H1 (cell line): ENCODE measurements around the gene CENPP. TPM values are rescaled to one million over a fixed set of nuclear protein-coding genes. Genes with fewer than 3 reads are reported as not detected.

ENCODE experiments used
- CHD1 ChIP-seq: IDR thresholded peaks from 2 replicates; pipeline ENCODE4 v1.6.1; 2012; ENCODE audit warnings: low read depth, low read length, improper control_type of control experiment
- MAX ChIP-seq: IDR thresholded peaks from 2 replicates; pipeline ENCODE4 v1.6.1; 2012; ENCODE audit warnings: inconsistent platforms
- RAD21 ChIP-seq, 2 experiments: IDR thresholded peaks in 1 of 2; conservative IDR thresholded peaks in 1 of 2; 2 replicates each; pipeline ENCODE4 v1.6.1; 2011; ENCODE audit warnings: low read depth in 2 of 2, low read length in 2 of 2, improper control_type of control experiment in 1 of 2, inconsistent platforms in 1 of 2, mild to moderate bottlenecking in 1 of 2, moderate library complexity in 1 of 2
- TBP ChIP-seq: IDR thresholded peaks from 2 replicates; pipeline ENCODE4 v1.6.1; 2011; ENCODE audit warnings: low read depth, low read length, improper control_type of control experiment
- polyA plus RNA-seq, 7 experiments: library from polyadenylated mRNA; depleted of rRNA in 3 of 7; stranded (reverse) in 5 of 7; unstranded in 2 of 7; fragments of >200 nt in 5 of 7; fragments of 200-250 nt in 2 of 7; gene quantifications; 1 replicate in 5 of 7; 2 replicates in 1 of 7; 4 replicates in 1 of 7; pipeline versions ENCODE4 v1.2.1 to v1.2.3, GENCODE V29; 2011 to 2013; ENCODE audit warnings: missing spikeins in 2 of 7, mixed read lengths in 2 of 7
- total RNA-seq: library from RNA; stranded (reverse); fragmentation: NEBNext Ultra II Directional; extraction: Animal tissue kit (Norgen Biotek cat#: 25700); gene quantifications from 2 replicates; pipeline ENCODE4 v1.2.1, GENCODE V29; 2021

Gene CENPP
- total and polyA plus RNA-seq, 2 of the 8 experiments (the other 6 are each of a cell fraction or from before 2014, with no cell fraction given), result 2.7 to 10.8 TPM

GRCh38 chr9:92349771-92350739 lies 24.3 kb downstream of the CENPP start (continued):
- TF ChIP-seq MAX (no peak), TBP (no peak), RAD21 (IDR thresholded peaks at IDR 0.05 in 1 of 2, conservative IDR thresholded peaks at IDR 0.05 in 1 of 2; ENCODE audit: low read depth in 2 of 2, low read length in 2 of 2) (no peak), CHD1 (no peak)
